ENCODE results near the gene DAAM1. TPM values are rescaled to one million over a fixed set of nuclear protein-coding genes. Genes with fewer than 3 reads are reported as not detected.

DAAM1 gene
- polyA plus RNA-seq, 1 donor (not counting 4 experiments of a cell fraction or from before 2014, with no cell fraction given): 44.6 TPM

- Histone ChIP-seq H3K9ac (ENCODE audit: control insufficient read depth, extremely low read depth, insufficient read depth, low read length) (peak overlapping the region; percentile 56), H3K27ac (ENCODE audit: control insufficient read depth, insufficient read depth, low read length) (peak overlapping the region; percentile 98), H2AFZ (ENCODE audit: control insufficient read depth, low read length) (peak overlapping the region; percentile 62), H3K4me1 (ENCODE audit: control insufficient read depth, extremely low read depth, insufficient read depth, low read length) (peaks cover 70% of the 10 kb centered on the region), H3K27me3 (ENCODE audit: control insufficient read depth, extremely low read depth, insufficient read depth, low read length) (no peaks in the 10 kb centered on the region), H4K20me1 (ENCODE audit: control insufficient read depth, extremely low read depth, insufficient read depth, low read length) (no peaks in the 10 kb centered on the region), H3K4me2 (ENCODE audit: control insufficient read depth, extremely low read depth, insufficient read depth, low read depth, low read length) (peak overlapping the region; percentile 90), H3K36me3 (ENCODE audit: control insufficient read depth in 2 of 2, extremely low read depth in 1 of 2, insufficient read depth in 2 of 2, low read length in 2 of 2) (peaks cover 0 to 11% of the 10 kb centered on the region in 2 experiments), H3K9me3 (ENCODE audit: control insufficient read depth, low read depth, low read length) (no peaks in the 10 kb centered on the region), H3K4me3 (ENCODE audit: control insufficient read depth in 2 of 3, extremely low read depth in 1 of 3, insufficient read depth in 2 of 3, low read depth in 1 of 3, low read length in 3 of 3) (peak overlapping the region in 2 of 3 experiments; percentile 40 to 48), H3K79me2 (ENCODE audit: control insufficient read depth, insufficient read depth, low read length) (peaks cover 18% of the 10 kb centered on the region), H3K9me1 (ENCODE audit: control insufficient read depth, extremely low read depth, insufficient read depth, low read length) (no peaks in the 10 kb centered on the region)
- dilution Hi-C loops (cut with MboI; ENCODE audit: extremely low pct_ligation_motif_present, low sequenced_read_pairs): no loop called here
- TF ChIP-seq CTCF (optimal IDR thresholded peaks at IDR 0.05 in 1 of 3, IDR thresholded peaks at IDR 0.05 in 1 of 3, conservative IDR thresholded peaks at IDR 0.05 in 1 of 3; ENCODE audit: extremely low read depth in 1 of 3, insufficient read depth in 2 of 3, low read length in 3 of 3): peak in 2 of 3 experiments; percentile 19 to 34
- TF ChIP-seq EZH2 (IDR thresholded peaks at IDR 0.05; ENCODE audit: low read length): no peak
- FAIRE-seq (peak; percentile 92), DNase-seq (ENCODE audit: low read depth, low spot score) (peak; percentile 66)
These were observed 172.7 kb downstream of the DAAM1 start for GRCh38 chr14:59360923-59361794.

- no peaks in the 10 kb centered on the region for H3K27me3 ChIP-seq (ENCODE audit: control insufficient read depth, extremely low read depth, insufficient read depth, low read length)
- DNase-seq (ENCODE audit: low read depth, low spot score): no peak
- peak overlapping the region; percentile 98 for H3K27ac ChIP-seq (ENCODE audit: control insufficient read depth, insufficient read depth, low read length)
- no peak overlapping the region for H2AFZ ChIP-seq (ENCODE audit: control insufficient read depth, low read length)
- H4K20me1 ChIP-seq (ENCODE audit: control insufficient read depth, extremely low read depth, insufficient read depth, low read length): no peaks in the 10 kb centered on the region
- H3K9me1 ChIP-seq (ENCODE audit: control insufficient read depth, extremely low read depth, insufficient read depth, low read length): no peaks in the 10 kb centered on the region
- peaks cover 2 to 8% of the 10 kb centered on the region in 2 experiments for H3K36me3 ChIP-seq (ENCODE audit: control insufficient read depth in 2 of 2, extremely low read depth in 1 of 2, insufficient read depth in 2 of 2, low read length in 2 of 2)
- peaks cover 80% of the 10 kb centered on the region for H3K4me1 ChIP-seq (ENCODE audit: control insufficient read depth, extremely low read depth, insufficient read depth, low read length)
- FAIRE-seq: peak; percentile 76
- dilution Hi-C loops (cut with MboI; ENCODE audit: extremely low pct_ligation_motif_present, low sequenced_read_pairs): no loop called here
- H3K4me2 ChIP-seq (ENCODE audit: control insufficient read depth, extremely low read depth, insufficient read depth, low read depth, low read length): peak overlapping the region; percentile 95
- TF ChIP-seq EZH2 (IDR thresholded peaks at IDR 0.05; ENCODE audit: low read length) (no peak), CTCF (optimal IDR thresholded peaks at IDR 0.05 in 1 of 3, IDR thresholded peaks at IDR 0.05 in 1 of 3, conservative IDR thresholded peaks at IDR 0.05 in 1 of 3; ENCODE audit: extremely low read depth in 1 of 3, insufficient read depth in 2 of 3, low read length in 3 of 3) (no peak)
- peak overlapping the region in 1 of 3 experiments; percentile 90 for H3K4me3 ChIP-seq (ENCODE audit: control insufficient read depth in 2 of 3, extremely low read depth in 1 of 3, insufficient read depth in 2 of 3, low read depth in 1 of 3, low read length in 3 of 3)
- peaks cover 31% of the 10 kb centered on the region for H3K79me2 ChIP-seq (ENCODE audit: control insufficient read depth, insufficient read depth, low read length)
- H3K9ac ChIP-seq (ENCODE audit: control insufficient read depth, extremely low read depth, insufficient read depth, low read length): peak overlapping the region; percentile 87
- H3K9me3 ChIP-seq (ENCODE audit: control insufficient read depth, low read depth, low read length): no peaks in the 10 kb centered on the region
These were observed 174.0 kb downstream of the DAAM1 start for GRCh38 chr14:59362513-59362912.
